Liver (tissue), 9 donors: ENCODE data around the gene MAPT. TPM values are rescaled to one million over a fixed set of nuclear protein-coding genes. Genes with fewer than 3 reads are reported as not detected.

ENCODE experiments used
- DNase-seq: peaks from one replicate; pipeline ENCODE4 v3.0.0-alpha.2; 2017; ENCODE audit warnings: low spot score
- H3K27ac ChIP-seq, 2 donors: one replicate each; pipeline ENCODE4 v1.7.0; 2013; ENCODE audit warnings: inconsistent platforms in 2 of 2, low read length in 2 of 2, control low read depth in 1 of 2, low read depth in 1 of 2, mild to moderate bottlenecking in 1 of 2
- H3K27me3 ChIP-seq, 4 donors: one replicate each; pipeline versions ENCODE4 v1.6.1 to v1.7.0; 2013; ENCODE audit warnings: low read length in 3 of 4, inconsistent platforms in 1 of 4, mild to moderate bottlenecking in 1 of 4, moderate library complexity in 1 of 4; ENCODE audit not compliant: control insufficient read depth in 4 of 4, insufficient read depth in 4 of 4
- H3K36me3 ChIP-seq, 4 donors: one replicate each; pipeline versions ENCODE4 v1.6.1 to v1.7.0; 2013; ENCODE audit warnings: low read length in 3 of 4, mild to moderate bottlenecking in 3 of 4, low read depth in 1 of 4, moderate library complexity in 1 of 4; ENCODE audit not compliant: control insufficient read depth in 4 of 4, insufficient read depth in 3 of 4
- H3K4me1 ChIP-seq, 4 donors: one replicate each; pipeline versions ENCODE4 v1.6.1 to v1.7.0; 2013; ENCODE audit warnings: low read length in 3 of 4, mild to moderate bottlenecking in 3 of 4, moderate library complexity in 1 of 4; ENCODE audit not compliant: control insufficient read depth in 4 of 4, insufficient read depth in 4 of 4
- H3K4me3 ChIP-seq, 3 donors: one replicate each; pipeline versions ENCODE4 v1.6.1 to v1.7.0; 2013; ENCODE audit warnings: low read length in 3 of 3, control low read depth in 1 of 3, low read depth in 1 of 3, mild to moderate bottlenecking in 1 of 3
- H3K9ac ChIP-seq, 2 donors: one replicate each; pipeline ENCODE4 v1.7.0; 2013; ENCODE audit warnings: low read length in 2 of 2, mild to moderate bottlenecking in 2 of 2, moderate library complexity in 2 of 2, control low read depth in 1 of 2, low read depth in 1 of 2
- H3K9me3 ChIP-seq, 4 donors: one replicate each; pipeline versions ENCODE4 v1.6.1 to v1.7.0; 2013; ENCODE audit warnings: low read length in 3 of 4; ENCODE audit not compliant: control insufficient read depth in 4 of 4
- FOXA1 ChIP-seq: IDR thresholded peaks from 2 replicates; pipeline ENCODE4 v1.6.1; 2016; ENCODE audit warnings: antibody characterized with exemption
- FOXA2 ChIP-seq: IDR thresholded peaks from 2 replicates; pipeline ENCODE4 v1.6.1; 2016; ENCODE audit warnings: antibody characterized with exemption
- HNF4A ChIP-seq, 2 donors: conservative IDR thresholded peaks; 2 replicates each; pipeline ENCODE4 v1.6.1; 2016; ENCODE audit warnings: antibody characterized with exemption in 2 of 2, mild to moderate bottlenecking in 2 of 2
- JUND ChIP-seq, 2 donors: IDR thresholded peaks; 2 replicates each; pipeline ENCODE4 v1.6.1; 2016; ENCODE audit warnings: antibody characterized with exemption in 2 of 2
- NR2F2 ChIP-seq: IDR thresholded peaks from 2 replicates; pipeline ENCODE4 v1.6.1; 2016; ENCODE audit warnings: antibody characterized with exemption
- RAD21 ChIP-seq, 2 donors: IDR thresholded peaks; 2 replicates each; pipeline ENCODE4 v1.6.1; 2016; ENCODE audit warnings: antibody characterized with exemption in 2 of 2, mild to moderate bottlenecking in 2 of 2
- RXRA ChIP-seq, 2 donors: IDR thresholded peaks; 2 replicates each; pipeline ENCODE4 v1.6.1; 2017 to 2018; ENCODE audit warnings: antibody characterized with exemption in 2 of 2, mild to moderate bottlenecking in 1 of 2
- SP1 ChIP-seq: IDR thresholded peaks from 2 replicates; pipeline ENCODE4 v1.6.1; 2018; ENCODE audit warnings: antibody characterized with exemption, mild to moderate bottlenecking
- TAF1 ChIP-seq: conservative IDR thresholded peaks from 2 replicates; pipeline ENCODE4 v1.6.1; 2016; ENCODE audit warnings: antibody characterized with exemption, mild to moderate bottlenecking
- YY1 ChIP-seq: IDR thresholded peaks from 2 replicates; pipeline ENCODE4 v1.6.1; 2016; ENCODE audit warnings: antibody characterized with exemption, mild to moderate bottlenecking
- WGBS: extraction: QIAGEN DNeasy Blood & Tissue Kit; methylation state at CpG from one replicate; pipeline ENCODE4 v1.1.7; 2013; 5-methylcytosine and 5-hydroxymethylcytosine counted together
- polyA plus RNA-seq, 2 donors: library from polyadenylated mRNA; stranded (reverse) in 1 of 2; unstranded in 1 of 2; fragments of 200-250 nt in 1 of 2; fragments of >200 nt in 1 of 2; fragmentation: Nextera tagmentation in 1 of 2; extraction: Ambion mirVana in 1 of 2; gene quantifications; one replicate each; pipeline versions ENCODE4 v1.2.1 to v1.2.3, GENCODE V29; 2013 to 2015
- total RNA-seq, 2 donors: library from RNA; depleted of rRNA; stranded (reverse); fragments of >200 nt; gene quantifications; one replicate each; pipeline ENCODE4 v1.2.3, GENCODE V29; 2014
- TF ChIP-seq, protein P1 (sequence below): fragments of 150-350 bp; IDR thresholded peaks from 2 replicates; pipeline ENCODE4 v1.5.1; 2017; ENCODE audit warnings: improper control_type of control experiment, low read depth, low read length; ENCODE audit not compliant: missing input control
- TF ChIP-seq, protein P2 (sequence below): IDR thresholded peaks from 2 replicates; pipeline ENCODE4 v1.6.1; 2016; ENCODE audit warnings: antibody characterized with exemption, mild to moderate bottlenecking
- TF ChIP-seq, protein P3 (sequence below): IDR thresholded peaks from 2 replicates; pipeline ENCODE4 v1.6.1; 2016; ENCODE audit warnings: antibody characterized with exemption
- TF ChIP-seq, protein P4 (sequence below): IDR thresholded peaks from 2 replicates; pipeline ENCODE4 v1.6.1; 2016; ENCODE audit warnings: antibody characterized with exemption
- TF ChIP-seq, protein P5 (sequence below): IDR thresholded peaks from 2 replicates; pipeline ENCODE4 v1.6.1; 2016; ENCODE audit warnings: antibody characterized with exemption
- donor health status: healthy.
- donor health status: healthy.
- donor health status: healthy.
- donor health status: healthy.
- donor health status: healthy.

Gene MAPT
- total and polyA plus RNA-seq, 4 donors: 0.05 to 0.67 (median 0.27) TPM

DNA sequence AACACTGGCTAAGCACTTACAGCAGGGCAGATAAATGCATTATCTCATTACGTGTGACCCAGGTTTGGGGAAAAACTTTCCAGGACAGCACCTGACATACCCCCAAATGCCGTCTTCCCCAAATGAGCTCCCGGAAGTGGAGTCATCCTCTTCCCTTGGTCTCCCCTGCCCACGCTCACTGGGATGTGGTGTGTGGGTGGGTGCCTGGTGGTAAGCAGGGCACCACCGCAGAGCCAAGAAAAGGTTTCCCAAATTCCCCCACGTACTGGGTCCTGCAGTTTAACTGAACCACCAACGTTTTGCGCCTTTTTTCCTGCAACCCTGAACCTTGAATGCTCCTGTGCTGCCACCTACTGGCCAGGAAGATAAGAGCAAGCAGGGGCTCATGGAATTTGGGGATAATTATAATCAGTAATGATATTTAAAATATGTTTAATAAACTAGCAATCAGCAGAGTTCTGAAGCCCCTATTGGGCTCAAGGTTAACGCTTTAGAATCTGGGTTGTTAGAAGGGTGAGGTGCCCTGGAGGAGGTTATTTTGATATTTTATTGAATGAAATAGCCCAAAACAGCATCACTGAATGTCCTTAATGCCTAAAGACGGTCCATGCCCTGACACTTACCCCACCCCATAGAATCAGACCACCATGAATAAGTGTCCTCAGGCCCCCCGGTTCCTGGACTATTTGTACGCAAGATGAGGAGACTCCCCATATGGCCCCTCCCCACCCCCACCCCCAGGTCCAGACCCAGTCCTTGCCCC, 41.6 kb upstream of the MAPT start:
- TF ChIP-seq RAD21 (IDR thresholded peaks at IDR 0.05): peak; percentile 80 to 86
- TF ChIP-seq, protein P1, sequence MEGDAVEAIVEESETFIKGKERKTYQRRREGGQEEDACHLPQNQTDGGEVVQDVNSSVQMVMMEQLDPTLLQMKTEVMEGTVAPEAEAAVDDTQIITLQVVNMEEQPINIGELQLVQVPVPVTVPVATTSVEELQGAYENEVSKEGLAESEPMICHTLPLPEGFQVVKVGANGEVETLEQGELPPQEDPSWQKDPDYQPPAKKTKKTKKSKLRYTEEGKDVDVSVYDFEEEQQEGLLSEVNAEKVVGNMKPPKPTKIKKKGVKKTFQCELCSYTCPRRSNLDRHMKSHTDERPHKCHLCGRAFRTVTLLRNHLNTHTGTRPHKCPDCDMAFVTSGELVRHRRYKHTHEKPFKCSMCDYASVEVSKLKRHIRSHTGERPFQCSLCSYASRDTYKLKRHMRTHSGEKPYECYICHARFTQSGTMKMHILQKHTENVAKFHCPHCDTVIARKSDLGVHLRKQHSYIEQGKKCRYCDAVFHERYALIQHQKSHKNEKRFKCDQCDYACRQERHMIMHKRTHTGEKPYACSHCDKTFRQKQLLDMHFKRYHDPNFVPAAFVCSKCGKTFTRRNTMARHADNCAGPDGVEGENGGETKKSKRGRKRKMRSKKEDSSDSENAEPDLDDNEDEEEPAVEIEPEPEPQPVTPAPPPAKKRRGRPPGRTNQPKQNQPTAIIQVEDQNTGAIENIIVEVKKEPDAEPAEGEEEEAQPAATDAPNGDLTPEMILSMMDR: peak; percentile 92
- TF ChIP-seq FOXA2: no peak
- no peak for TF ChIP-seq YY1
- no peak for TF ChIP-seq FOXA1
- no peak for TF ChIP-seq SP1
- no peaks in the 10 kb centered on the region for H3K9me3 ChIP-seq
- DNase-seq: peak; percentile 64
- H3K36me3 ChIP-seq: no peaks in the 10 kb centered on the region
- H3K27me3 ChIP-seq: peaks cover 0 to under 1% (median 0%) of the 10 kb centered on the region in 4 donors
- no peak overlapping the region for H3K4me3 ChIP-seq
- H3K9ac ChIP-seq: no peak overlapping the region
- WGBS: 25% methylated on average over 12 of the region's 12 CpGs
- H3K4me1 ChIP-seq: no peaks in the 10 kb centered on the region
- no peak overlapping the region for H3K27ac ChIP-seq

DNA sequence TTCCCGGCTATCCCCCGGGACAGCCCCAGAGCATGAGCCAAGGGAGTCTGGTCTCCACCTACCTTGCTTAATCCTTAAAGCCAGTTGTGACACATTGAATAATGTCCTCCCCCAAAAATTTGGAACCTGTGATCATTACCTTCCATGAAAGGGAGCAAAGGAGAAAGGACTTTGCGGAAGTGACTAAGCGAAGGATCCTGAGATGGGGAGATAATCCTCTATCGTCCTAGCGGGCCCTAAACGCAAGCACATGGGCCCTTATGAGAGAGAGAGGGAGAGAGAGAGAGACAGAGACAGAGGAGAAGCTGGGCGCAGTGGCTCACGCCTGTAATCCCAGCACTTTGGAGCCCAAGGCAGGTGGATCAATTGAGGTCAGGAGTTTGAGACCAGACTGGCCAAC, 40.1 kb upstream of the MAPT start:
- no peak overlapping the region for H3K9ac ChIP-seq
- no peak for TF ChIP-seq FOXA2
- TF ChIP-seq, protein P2, sequence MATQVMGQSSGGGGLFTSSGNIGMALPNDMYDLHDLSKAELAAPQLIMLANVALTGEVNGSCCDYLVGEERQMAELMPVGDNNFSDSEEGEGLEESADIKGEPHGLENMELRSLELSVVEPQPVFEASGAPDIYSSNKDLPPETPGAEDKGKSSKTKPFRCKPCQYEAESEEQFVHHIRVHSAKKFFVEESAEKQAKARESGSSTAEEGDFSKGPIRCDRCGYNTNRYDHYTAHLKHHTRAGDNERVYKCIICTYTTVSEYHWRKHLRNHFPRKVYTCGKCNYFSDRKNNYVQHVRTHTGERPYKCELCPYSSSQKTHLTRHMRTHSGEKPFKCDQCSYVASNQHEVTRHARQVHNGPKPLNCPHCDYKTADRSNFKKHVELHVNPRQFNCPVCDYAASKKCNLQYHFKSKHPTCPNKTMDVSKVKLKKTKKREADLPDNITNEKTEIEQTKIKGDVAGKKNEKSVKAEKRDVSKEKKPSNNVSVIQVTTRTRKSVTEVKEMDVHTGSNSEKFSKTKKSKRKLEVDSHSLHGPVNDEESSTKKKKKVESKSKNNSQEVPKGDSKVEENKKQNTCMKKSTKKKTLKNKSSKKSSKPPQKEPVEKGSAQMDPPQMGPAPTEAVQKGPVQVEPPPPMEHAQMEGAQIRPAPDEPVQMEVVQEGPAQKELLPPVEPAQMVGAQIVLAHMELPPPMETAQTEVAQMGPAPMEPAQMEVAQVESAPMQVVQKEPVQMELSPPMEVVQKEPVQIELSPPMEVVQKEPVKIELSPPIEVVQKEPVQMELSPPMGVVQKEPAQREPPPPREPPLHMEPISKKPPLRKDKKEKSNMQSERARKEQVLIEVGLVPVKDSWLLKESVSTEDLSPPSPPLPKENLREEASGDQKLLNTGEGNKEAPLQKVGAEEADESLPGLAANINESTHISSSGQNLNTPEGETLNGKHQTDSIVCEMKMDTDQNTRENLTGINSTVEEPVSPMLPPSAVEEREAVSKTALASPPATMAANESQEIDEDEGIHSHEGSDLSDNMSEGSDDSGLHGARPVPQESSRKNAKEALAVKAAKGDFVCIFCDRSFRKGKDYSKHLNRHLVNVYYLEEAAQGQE: no peak
- no peak for TF ChIP-seq RXRA (IDR thresholded peaks at IDR 0.05)
- TF ChIP-seq, protein P3, sequence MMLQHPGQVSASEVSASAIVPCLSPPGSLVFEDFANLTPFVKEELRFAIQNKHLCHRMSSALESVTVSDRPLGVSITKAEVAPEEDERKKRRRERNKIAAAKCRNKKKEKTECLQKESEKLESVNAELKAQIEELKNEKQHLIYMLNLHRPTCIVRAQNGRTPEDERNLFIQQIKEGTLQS: no peak
- no peak for TF ChIP-seq TAF1
- TF ChIP-seq HNF4A (conservative IDR thresholded peaks at IDR 0.05): no peak
- TF ChIP-seq YY1: no peak
- no peak for TF ChIP-seq SP1
- TF ChIP-seq FOXA1: no peak
- TF ChIP-seq, protein P4, sequence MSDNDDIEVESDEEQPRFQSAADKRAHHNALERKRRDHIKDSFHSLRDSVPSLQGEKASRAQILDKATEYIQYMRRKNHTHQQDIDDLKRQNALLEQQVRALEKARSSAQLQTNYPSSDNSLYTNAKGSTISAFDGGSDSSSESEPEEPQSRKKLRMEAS: no peak
- TF ChIP-seq, protein P5, sequence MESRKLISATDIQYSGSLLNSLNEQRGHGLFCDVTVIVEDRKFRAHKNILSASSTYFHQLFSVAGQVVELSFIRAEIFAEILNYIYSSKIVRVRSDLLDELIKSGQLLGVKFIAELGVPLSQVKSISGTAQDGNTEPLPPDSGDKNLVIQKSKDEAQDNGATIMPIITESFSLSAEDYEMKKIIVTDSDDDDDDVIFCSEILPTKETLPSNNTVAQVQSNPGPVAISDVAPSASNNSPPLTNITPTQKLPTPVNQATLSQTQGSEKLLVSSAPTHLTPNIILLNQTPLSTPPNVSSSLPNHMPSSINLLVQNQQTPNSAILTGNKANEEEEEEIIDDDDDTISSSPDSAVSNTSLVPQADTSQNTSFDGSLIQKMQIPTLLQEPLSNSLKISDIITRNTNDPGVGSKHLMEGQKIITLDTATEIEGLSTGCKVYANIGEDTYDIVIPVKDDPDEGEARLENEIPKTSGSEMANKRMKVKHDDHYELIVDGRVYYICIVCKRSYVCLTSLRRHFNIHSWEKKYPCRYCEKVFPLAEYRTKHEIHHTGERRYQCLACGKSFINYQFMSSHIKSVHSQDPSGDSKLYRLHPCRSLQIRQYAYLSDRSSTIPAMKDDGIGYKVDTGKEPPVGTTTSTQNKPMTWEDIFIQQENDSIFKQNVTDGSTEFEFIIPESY: no peak
- no peak for TF ChIP-seq NR2F2
- TF ChIP-seq JUND (IDR thresholded peaks at IDR 0.05): no peak
- TF ChIP-seq, protein P1: no peak
- TF ChIP-seq RAD21 (IDR thresholded peaks at IDR 0.05): no peak
- H3K36me3 ChIP-seq: no peaks in the 10 kb centered on the region
- H3K4me3 ChIP-seq: no peak overlapping the region
- DNase-seq: no peak
- H3K4me1 ChIP-seq: no peaks in the 10 kb centered on the region
- no peak overlapping the region for H3K27ac ChIP-seq
- 73% methylated on average over 9 of the region's 9 CpGs for WGBS
- H3K27me3 ChIP-seq: peaks cover 0 to 2% (median 0%) of the 10 kb centered on the region in 4 donors
- H3K9me3 ChIP-seq: no peaks in the 10 kb centered on the region
